ENCODE data around the gene TMEM131L.

GRCh38 chr4:153488006-153488891, 22.1 kb downstream of the TMEM131L start:
- TF ChIP-seq CEBPB (IDR thresholded peaks at IDR 0.05) (no peak), USF1 (IDR thresholded peaks at IDR 0.05) (no peak), CREB1 (IDR thresholded peaks at IDR 0.05; ENCODE audit: low read depth) (no peak), YY1 (IDR thresholded peaks at IDR 0.05; ENCODE audit: low read depth) (no peak)

Data from Ishikawa (cell line).